ENCODE measurements around the gene GLYATL1.
"Not testable (repeated sequence)": the region's sequence is repeated elsewhere in the genome, so short reads cannot be mapped to it uniquely, and the experiment has no call there.

Gene GLYATL1

GRCh38 chr11:59000003-59000402 is 60.7 kb downstream of the GLYATL1 start:
- no peak for DNase-seq

GRCh38 chr11:59002006-59002405 is 62.7 kb downstream of the GLYATL1 start:
- not testable (repeated sequence) for DNase-seq
